GM12878 (cell line): ENCODE results near the gene CCDC12. TPM values are rescaled to one million over a fixed set of nuclear protein-coding genes. Genes with fewer than 3 reads are reported as not detected.

Experiments
- ATAC-seq: fragments of 200-7000 bp; cut with Tn5 transposase; 3 replicates; pipeline ENCODE4 v1.9.1; 2020; ENCODE audit warnings: mild to moderate bottlenecking, moderate library complexity
- BruUV-seq: library from RNA; stranded (reverse); fragments of 400-500 nt; replicated peaks from 2 replicates; lab custom pipeline; 2021; lab: Mats Ljungman, UMichigan
- CTCF ChIA-PET: fragments of 300-600 bp; sonication (Branson Sonifier 250); formaldehyde crosslinking; extraction: SDS; loops from one replicate; lab custom pipeline; 2021; ENCODE audit warnings: inconsistent platforms; lab: Yijun Ruan, JAX
- POLR2A ChIA-PET: fragments of 350-600 bp; formaldehyde crosslinking; extraction: SDS; loops from one replicate; lab custom pipeline; 2021; ENCODE audit warnings: inconsistent platforms; lab: Charles Lee
- RAD21 ChIA-PET: fragments of 300-600 bp; sonication (Branson Sonifier 250); formaldehyde crosslinking; loops from one replicate; lab custom pipeline; 2023; ENCODE audit warnings: antibody characterized with exemption; ENCODE audit not compliant: unreplicated experiment; lab: Charles Lee
- SMC1A ChIA-PET: fragments of 300-600 bp; sonication (Branson Sonifier 250); formaldehyde crosslinking; loops from one replicate; lab custom pipeline; 2023; ENCODE audit not compliant: unreplicated experiment, uncharacterized antibody; lab: Charles Lee
- DNase-seq: peaks from one replicate; pipeline ENCODE4 v3.0.0-alpha.2; 2011; ENCODE audit warnings: low read depth, low spot score
- FAIRE-seq: peaks from 3 replicates; lab custom pipeline; 2011; peaks lifted over from hg19 to GRCh38; lab: Jason Lieb, UNC
- H2AFZ ChIP-seq: 2 replicates; pipeline ENCODE4 v1.6.0; 2011; ENCODE audit warnings: low read depth, low read length, control low read depth; ENCODE audit not compliant: control insufficient read depth
- H3K27ac ChIP-seq: 2 replicates; pipeline ENCODE4 v1.5.1; 2011; ENCODE audit warnings: control low read depth; ENCODE audit not compliant: control insufficient read depth, insufficient read depth
- H3K27me3 ChIP-seq, 2 experiments: replicated peaks in 1 of 2; 2 replicates each; pipeline versions ENCODE4 v1.6.0 to v1.6.1; 2011; ENCODE audit warnings: low read length in 1 of 2; ENCODE audit not compliant: control insufficient read depth in 2 of 2, insufficient read depth in 2 of 2
- H3K36me3 ChIP-seq, 2 experiments: 2 replicates each; pipeline ENCODE4 v1.5.1; 2011; ENCODE audit warnings: low read length in 1 of 2; ENCODE audit not compliant: control insufficient read depth in 2 of 2, insufficient read depth in 2 of 2
- H3K4me1 ChIP-seq: 2 replicates; pipeline ENCODE4 v1.6.1; 2011; ENCODE audit warnings: mild to moderate bottlenecking, low read length, moderate library complexity, mixed read lengths; ENCODE audit not compliant: control insufficient read depth, insufficient read depth
- H3K4me2 ChIP-seq: 2 replicates; pipeline ENCODE4 v1.6.0; 2011; ENCODE audit warnings: control low read depth; ENCODE audit not compliant: control insufficient read depth, insufficient read depth
- H3K4me3 ChIP-seq: fragments of 200-600 bp; sonication (generic); 2 replicates; pipeline ENCODE4 v1.5.1; 2016
- H3K79me2 ChIP-seq: 2 replicates; pipeline ENCODE4 v1.6.0; 2011; ENCODE audit warnings: low read length; ENCODE audit not compliant: control insufficient read depth, insufficient read depth
- H3K9ac ChIP-seq: 2 replicates; pipeline ENCODE4 v1.8.0; 2011; ENCODE audit warnings: low read length, control low read depth, mixed read lengths; ENCODE audit not compliant: control insufficient read depth, insufficient read depth
- H3K9me3 ChIP-seq: replicated peaks from 3 replicates; pipeline ENCODE4 v1.5.1; 2011; ENCODE audit warnings: mild to moderate bottlenecking, low read length; ENCODE audit not compliant: control insufficient read depth, insufficient read depth
- H4K20me1 ChIP-seq: 2 replicates; pipeline ENCODE4 v1.6.0; 2011; ENCODE audit not compliant: control insufficient read depth, insufficient read depth
- BCL11A ChIP-seq: IDR thresholded peaks from 2 replicates; pipeline ENCODE4 v1.6.1; 2011; ENCODE audit warnings: low read depth, low read length
- BHLHE40 ChIP-seq, 2 experiments: fragments of 450-650 bp in 1 of 2; IDR thresholded peaks; 2 replicates each; pipeline ENCODE4 v1.6.1; 2011 to 2017; ENCODE audit warnings: low read depth in 2 of 2, borderline replicate concordance in 1 of 2, improper control_type of control experiment in 1 of 2, low read length in 1 of 2, mild to moderate bottlenecking in 1 of 2
- CBFB ChIP-seq: IDR thresholded peaks from 2 replicates; pipeline ENCODE4 v1.6.1; 2016; ENCODE audit warnings: antibody characterized with exemption, low read depth
- CTCF ChIP-seq, 3 experiments: IDR thresholded peaks in 2 of 3; conservative IDR thresholded peaks in 1 of 3; 2 replicates each; pipeline ENCODE4 v1.5.1; 2011; ENCODE audit warnings: low read depth in 3 of 3, low read length in 3 of 3, mild to moderate bottlenecking in 3 of 3, control low read depth in 2 of 3, moderate library complexity in 2 of 3, inconsistent platforms in 1 of 3, mixed read lengths in 1 of 3; ENCODE audit not compliant: control insufficient read depth in 2 of 3, insufficient read depth in 1 of 3; ENCODE audit errors: extremely low read depth in 1 of 3
- FOXK2 ChIP-seq: fragments of 450-650 bp; IDR thresholded peaks from 2 replicates; pipeline ENCODE4 v1.6.1; 2017; ENCODE audit warnings: mild to moderate bottlenecking, moderate library complexity
- FOXM1 ChIP-seq: IDR thresholded peaks from 2 replicates; pipeline ENCODE4 v1.6.1; 2012; ENCODE audit warnings: low read depth, mild to moderate bottlenecking, inconsistent platforms, low read length, moderate library complexity
- HDAC2 ChIP-seq: fragments of 200-600 bp; sonication (generic); IDR thresholded peaks from 2 replicates; pipeline ENCODE4 v1.6.1; 2017
- POLR2A ChIP-seq: IDR thresholded peaks from 2 replicates; pipeline ENCODE4 v1.6.1; 2011; ENCODE audit warnings: low read depth, mild to moderate bottlenecking, low read length
- POLR2AphosphoS5 ChIP-seq: IDR thresholded peaks from 2 replicates; pipeline ENCODE4 v1.6.1; 2011; ENCODE audit warnings: mild to moderate bottlenecking, low read length, inconsistent platforms
- WGBS: methylation state at CpG from one replicate; pipeline ENCODE4 v1.1.6; 2016; ENCODE audit warnings: low lambda C conversion rate; ENCODE audit not compliant: insufficient replicate concordance, insufficient coverage; ENCODE audit errors: missing lambda C conversion rate; 5-methylcytosine and 5-hydroxymethylcytosine counted together
- in situ Hi-C: fragments of 300-500 bp; cut with MboI; formaldehyde crosslinking; loops from 9 replicates; pipeline ENCODE4 v1.14.3; 2018; ENCODE audit warnings: mixed read lengths
- intact Hi-C: fragments of 100-400 bp; cut with micrococcal nuclease; formaldehyde crosslinking; loops from one replicate; pipeline ENCODE4 v1.14.2; 2022; ENCODE audit not compliant: unreplicated experiment
- polyA plus RNA-seq, 11 experiments: library from polyadenylated mRNA; depleted of rRNA in 4 of 11; unstranded in 6 of 11; stranded (reverse) in 5 of 11; fragments of >200 nt; fragmentation: Nextera tagmentation in 4 of 11; fragmentation: Illumina TruSeq in 1 of 11; extraction: Ambion mirVana in 4 of 11; extraction: Trizol in 1 of 11; gene quantifications; 1 replicate in 1 of 11; 2 replicates in 10 of 11; pipeline versions ENCODE4 v1.2.1 to v1.2.3, GENCODE V29; 2011 to 2016; ENCODE audit warnings: inconsistent platforms in 2 of 11, missing spikeins in 2 of 11, low read depth in 1 of 11
- total RNA-seq, 4 experiments: library from RNA; depleted of rRNA in 3 of 4; stranded (reverse); fragments of >200 nt in 3 of 4; fragmentation: Illumina TruSeq in 1 of 4; extraction: Trizol in 1 of 4; gene quantifications; 2 replicates each; pipeline versions ENCODE4 v1.2.1 to v1.2.3, GENCODE V29; 2013 to 2021
- TF ChIP-seq, protein P1 (sequence below): IDR thresholded peaks from 2 replicates; pipeline ENCODE4 v1.6.1; 2012; ENCODE audit warnings: low read depth, low read length, improper control_type of control experiment

The CCDC12 gene
- total and polyA plus RNA-seq, 10 of the 15 experiments (the other 5 are each of a cell fraction or from before 2014, with no cell fraction given): 9.2 to 91.4 (median 61.3) TPM

DNA sequence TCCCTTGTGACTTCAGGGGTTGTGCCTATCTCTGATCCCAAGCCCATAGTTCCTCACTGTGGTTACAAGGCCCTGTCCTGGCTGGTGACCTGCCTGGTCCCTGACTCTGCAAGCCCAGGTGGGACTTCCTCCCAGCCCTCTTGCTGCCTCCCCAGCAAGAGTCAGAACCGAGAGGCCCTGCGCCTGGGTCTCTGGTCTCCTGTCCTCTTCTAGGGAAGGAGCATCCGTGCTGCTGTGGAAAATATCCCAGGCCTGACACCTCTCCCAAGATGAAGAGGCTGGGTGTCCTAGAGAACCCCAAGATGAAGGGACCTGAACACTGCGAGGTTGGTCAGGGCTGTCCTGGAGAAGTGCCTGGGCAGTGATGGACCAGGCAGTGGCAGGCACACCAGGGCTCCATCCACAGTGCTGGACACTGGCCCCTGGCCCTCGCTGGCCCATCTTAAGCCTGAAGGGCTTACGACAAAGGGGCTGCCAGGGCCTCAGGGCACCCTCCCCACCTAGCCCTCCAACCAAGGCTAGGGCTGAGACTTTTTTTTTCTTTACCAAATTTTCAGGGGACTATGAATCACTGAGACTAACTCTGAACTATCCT, 66.3 kb downstream of the CCDC12 start:
- WGBS: 50% methylated on average over 6 of the region's 6 CpGs
- RAD21 ChIA-PET: interaction anchor here (0.7 to 1.6 kb wide), 15 partner anchors 10 to 413 kb away, joined by 3 to 7 read pairs (median 4); no protein-coding TSS in a partner anchor
- H2AFZ ChIP-seq: no peak overlapping the region
- TF ChIP-seq HDAC2: no peak
- peak; percentile 46; the same call in 1 of the 2 replicates for TF ChIP-seq POLR2A
- TF ChIP-seq FOXK2: no peak
- TF ChIP-seq BCL11A: no peak
- TF ChIP-seq CTCF (IDR thresholded peaks at IDR 0.05 in 2 of 3, conservative IDR thresholded peaks at IDR 0.05 in 1 of 3; ENCODE audit: control insufficient read depth in 2 of 3, extremely low read depth in 1 of 3, insufficient read depth in 1 of 3, low read depth in 3 of 3, low read length in 3 of 3): no peak
- 0 out of 2 replicates have a peak, but pooled peaks have one; percentile 26 for TF ChIP-seq POLR2AphosphoS5
- TF ChIP-seq BHLHE40 (IDR thresholded peaks at IDR 0.05; ENCODE audit: borderline replicate concordance in 1 of 2, low read depth in 2 of 2, low read length in 1 of 2): no peak
- no peak for TF ChIP-seq CBFB
- TF ChIP-seq, protein P1, sequence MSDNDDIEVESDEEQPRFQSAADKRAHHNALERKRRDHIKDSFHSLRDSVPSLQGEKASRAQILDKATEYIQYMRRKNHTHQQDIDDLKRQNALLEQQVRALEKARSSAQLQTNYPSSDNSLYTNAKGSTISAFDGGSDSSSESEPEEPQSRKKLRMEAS: no peak
- no peak for TF ChIP-seq FOXM1
- TF ChIP-seq, all 136 proteins: peak for 2
- H3K4me3 ChIP-seq: no peak overlapping the region
- intact Hi-C loops: no loop called here
- BruUV-seq: no TSS peak
- no peak overlapping the region for H3K4me2 ChIP-seq
- no peaks in the 10 kb centered on the region for H3K79me2 ChIP-seq
- ChIA-PET SMC1A (interaction anchor here (0.7 to 1.8 kb wide), 9 partner anchors 15 to 429 kb away, joined by 3 to 8 read pairs (median 3); no protein-coding TSS in a partner anchor), POLR2A (no interaction called here), CTCF (interaction anchor here (0.7 to 3.9 kb wide), 35 partner anchors 9 to 469 kb away, joined by 3 to 20 read pairs (median 4); no protein-coding TSS in a partner anchor)
- FAIRE-seq (no peak), ATAC-seq (no peak), DNase-seq (no peak)
- 0 out of 4 replicates have a peak, but pooled peaks cover 0 to 3% of the 10 kb centered on the region in 2 experiments for H3K36me3 ChIP-seq
- no peaks in the 10 kb centered on the region for H4K20me1 ChIP-seq
- no peak overlapping the region for H3K9ac ChIP-seq
- peaks cover 5% of the 10 kb centered on the region for H3K4me1 ChIP-seq
- no peaks in the 10 kb centered on the region for H3K27me3 ChIP-seq
- no peaks in the 10 kb centered on the region for H3K9me3 ChIP-seq
- in situ Hi-C loops: no loop called here
- no peak overlapping the region for H3K27ac ChIP-seq
